Kidney (tissue), 14 donors: Measurements from ENCODE around the gene ZFP91. TPM values are rescaled to one million over a fixed set of nuclear protein-coding genes. Genes with fewer than 3 reads are reported as not detected.
A peak's percentile ranks its signal among the peaks of the same experiment; 100 is the strongest.

Experiments
- DNase-seq, 5 donors: peaks; one replicate each; pipeline ENCODE4 v3.0.0-alpha.2; 2013 to 2020
- FAIRE-seq: peaks from 2 replicates; lab custom pipeline; 2012; peaks lifted over from hg19 to GRCh38; lab: Jason Lieb, UNC
- H3K27ac ChIP-seq, 2 donors: one replicate each; pipeline ENCODE4 v1.7.0; 2013; ENCODE audit warnings: low read depth in 2 of 2, low read length in 2 of 2, inconsistent platforms in 1 of 2
- H3K27me3 ChIP-seq: one replicate; pipeline ENCODE4 v1.7.1; 2013; ENCODE audit warnings: low read length, inconsistent platforms; ENCODE audit not compliant: control insufficient read depth, insufficient read depth
- H3K36me3 ChIP-seq, 3 donors: one replicate each; pipeline versions ENCODE4 v1.7.0 to v1.7.1; 2013; ENCODE audit warnings: low read length in 3 of 3, control low read depth in 1 of 3, inconsistent platforms in 1 of 3; ENCODE audit not compliant: insufficient read depth in 3 of 3, control insufficient read depth in 2 of 3
- H3K4me1 ChIP-seq, 3 donors: one replicate each; pipeline versions ENCODE4 v1.7.0 to v1.7.1; 2013; ENCODE audit warnings: low read length in 3 of 3, inconsistent platforms in 1 of 3, low read depth in 1 of 3; ENCODE audit not compliant: control insufficient read depth in 2 of 3, insufficient read depth in 2 of 3
- H3K4me3 ChIP-seq, 3 donors: one replicate each; pipeline versions ENCODE4 v1.7.0 to v1.8.1; 2013; ENCODE audit warnings: low read length in 3 of 3, control low read depth in 1 of 3, inconsistent platforms in 1 of 3
- H3K9ac ChIP-seq, 3 donors: one replicate each; pipeline versions ENCODE4 v1.7.0 to v1.7.1; 2013; ENCODE audit warnings: low read length in 3 of 3, control low read depth in 1 of 3, inconsistent platforms in 1 of 3
- H3K9me3 ChIP-seq, 3 donors: one replicate each; pipeline versions ENCODE4 v1.7.0 to v1.7.1; 2013; ENCODE audit warnings: low read length in 3 of 3, control low read depth in 1 of 3, inconsistent platforms in 1 of 3; ENCODE audit not compliant: control insufficient read depth in 2 of 3, insufficient read depth in 1 of 3
- CTCF ChIP-seq: IDR thresholded peaks from 3 replicates; pipeline ENCODE4 v1.5.1; 2012; ENCODE audit warnings: mild to moderate bottlenecking, moderate library complexity, borderline replicate concordance; ENCODE audit not compliant: insufficient read depth; ENCODE audit errors: extremely low read depth
- intact Hi-C: fragments of 100-400 bp; cut with DNase I; formaldehyde crosslinking; loops from one replicate; pipeline ENCODE4 v1.11.1; 2022
- polyA plus RNA-seq: library from polyadenylated mRNA; stranded (reverse); fragments of 350-450 nt; fragmentation: Illumina TruSeq; extraction: RNeasy Lipid Tissue Mini Kit (QIAGEN cat#74804); gene quantifications from one replicate; pipeline ENCODE4 v1.2.3, GENCODE V29; 2014; ENCODE audit warnings: low read depth, low replicate concordance; ENCODE audit not compliant: insufficient read depth
- total RNA-seq: library from RNA; stranded (reverse); fragmentation: NEBNext Ultra II Directional; extraction: Animal tissue kit (Norgen Biotek cat#: 25700); gene quantifications from one replicate; pipeline ENCODE4 v1.2.1, GENCODE V29; 2021
- donor health status: control.
- donor health status: control.
- donor health status: control.
- donor health status: control.
- donor health status: control.
- donor health status: DM: yes; HTN: yes; CAD: no.
- donor health status: Normal renal cell carcinoma (clear cell type).

The ZFP91 gene
- total and polyA plus RNA-seq, 2 donors from 2014 or later = 14.9 to 43.7 TPM

GRCh38 chr11:58652726-58653280 lies 73.9 kb downstream of the ZFP91 start:
- FAIRE-seq (no peak), DNase-seq (no peak)
- no peak overlapping the region for H3K4me3 ChIP-seq
- no peaks in the 10 kb centered on the region for H3K9me3 ChIP-seq
- H3K27me3 ChIP-seq = no peaks in the 10 kb centered on the region
- H3K4me1 ChIP-seq = peaks cover 0 to 3% (median 0%) of the 10 kb centered on the region in 3 donors
- H3K9ac ChIP-seq = no peak overlapping the region
- no peak overlapping the region for H3K27ac ChIP-seq
- intact Hi-C loops = no loop called here
- no peak for TF ChIP-seq CTCF
- H3K36me3 ChIP-seq = no peaks in the 10 kb centered on the region

DNA sequence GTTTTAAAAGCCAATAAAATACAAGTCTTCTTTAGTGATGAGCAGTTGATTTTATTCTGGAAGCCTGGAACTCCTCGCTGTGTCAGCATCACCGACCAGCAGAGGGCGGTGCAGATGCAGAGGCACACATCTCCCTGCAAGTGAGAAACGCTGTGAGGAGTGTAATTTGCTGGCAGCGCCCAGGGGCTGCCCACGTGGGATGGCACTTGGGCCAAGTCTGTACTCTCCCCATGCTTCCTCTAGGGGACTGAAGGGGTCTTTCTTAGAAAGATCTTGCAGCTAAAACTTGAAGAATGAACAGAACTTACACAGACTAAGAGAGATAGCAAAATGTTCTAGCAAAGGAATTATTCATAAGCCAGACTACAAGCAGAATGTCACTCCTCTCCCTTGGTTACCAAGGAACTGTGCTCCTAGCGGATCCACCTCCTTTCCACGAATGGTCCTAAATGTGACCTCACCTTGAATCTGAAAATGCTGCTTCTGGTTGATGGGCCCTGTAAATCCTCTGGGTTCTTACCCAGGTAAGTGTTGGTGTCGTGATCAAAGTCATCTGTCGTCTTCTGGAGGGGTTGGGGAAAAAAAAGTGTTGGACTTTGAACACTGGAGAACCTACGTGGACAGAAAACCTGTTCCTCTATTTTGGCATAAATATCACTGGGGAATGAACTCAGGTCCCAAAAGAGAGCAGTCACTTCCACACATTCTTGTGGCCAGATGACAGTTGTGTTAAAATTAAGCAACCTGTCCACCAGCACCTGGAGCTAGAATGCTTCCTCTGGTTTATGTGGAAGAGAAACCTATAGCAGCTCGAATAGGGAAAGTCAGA lies 75.4 kb downstream of the ZFP91 start:
- H3K27me3 ChIP-seq = no peaks in the 10 kb centered on the region
- no peak for FAIRE-seq
- intact Hi-C loops = no loop called here

DNA sequence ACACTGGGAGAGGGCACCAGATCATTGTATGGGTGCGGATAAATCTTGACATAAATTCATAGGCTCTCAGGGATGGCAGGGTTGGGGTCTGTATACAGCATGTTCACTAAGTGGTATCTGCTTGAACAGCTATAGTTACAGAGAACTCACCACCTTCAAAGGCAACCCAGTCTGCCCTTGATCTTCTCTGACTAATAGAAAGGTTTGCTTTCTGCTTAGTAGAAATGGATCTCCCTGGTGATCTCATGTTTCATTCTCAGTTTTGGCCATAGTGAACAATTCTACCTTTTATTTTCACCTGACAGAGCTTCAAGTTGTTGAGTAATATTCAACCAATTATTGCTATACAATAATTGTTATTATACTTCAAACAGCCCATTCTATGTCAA lies 76.0 kb downstream of the ZFP91 start:
- no peak for TF ChIP-seq CTCF
- Histone ChIP-seq H3K27ac (no peak overlapping the region), H3K4me3 (no peak overlapping the region), H3K9me3 (no peaks in the 10 kb centered on the region), H3K36me3 (no peaks in the 10 kb centered on the region), H3K9ac (no peak overlapping the region), H3K27me3 (no peaks in the 10 kb centered on the region), H3K4me1 (peaks cover 0 to 3% (median 0%) of the 10 kb centered on the region in 3 donors)
- intact Hi-C loops = no loop called here
- FAIRE-seq (no peak), DNase-seq (no peak)

More for the DNA sequence above, 75.4 kb downstream of the ZFP91 start:
- peak; percentile 93 for TF ChIP-seq CTCF
- Histone ChIP-seq H3K36me3 (no peaks in the 10 kb centered on the region), H3K27ac (no peak overlapping the region), H3K4me3 (peak overlapping the region in 2 of 3 donors; percentile 19 to 50), H3K9ac (no peak overlapping the region), H3K9me3 (no peaks in the 10 kb centered on the region), H3K4me1 (peaks cover 0 to 3% (median 0%) of the 10 kb centered on the region in 3 donors)
- DNase-seq = peak; percentile 76 to 87 (median 81)
